NCI-H1436 treated with DMSO at 0.1 percent for 48 hours (cell line): Measurements from ENCODE around the gene PCDHB9.
"Not testable (repeated sequence)": the region's sequence is repeated elsewhere in the genome, so short reads cannot be mapped to it uniquely, and the experiment has no call there.

Experiments used
- DNase-seq: peaks from one replicate; lab custom pipeline; 2025; lab: John Stamatoyannopoulos, UW

PCDHB9 gene

GRCh38 chr5:141186897-141187512 lies at the start of gene PCDHB9:
Gene PCDHB9, plus strand, starts transcription at chr5:141187161. Its CDS starts 158 bp downstream, at chr5:141187319.
- no peak for DNase-seq

GRCh38 chr5:141137346-141137745 lies 49.6 kb upstream of the PCDHB9 start:
- not testable (repeated sequence) for DNase-seq

DNA sequence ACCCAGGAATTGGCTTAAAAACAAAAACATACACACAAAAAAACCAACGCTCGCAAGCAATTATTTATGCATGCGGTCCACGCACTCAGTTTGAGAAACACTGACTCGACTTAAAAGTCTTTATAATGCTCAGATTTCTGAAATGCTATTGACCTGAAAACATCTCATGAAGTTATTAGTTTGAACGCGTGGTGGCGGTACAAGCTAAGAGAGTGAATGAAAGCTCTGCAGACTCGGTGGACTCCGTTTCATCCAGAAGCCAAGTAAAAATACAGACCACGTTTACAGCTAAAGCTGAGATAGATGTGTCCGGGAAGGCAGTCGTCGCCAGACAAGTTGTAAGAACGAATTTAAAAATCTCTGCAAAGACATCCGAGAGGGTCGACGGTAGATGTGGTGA lies 37.1 kb upstream of the PCDHB9 start, which contains the start of gene PCDHB6:
TSS of gene PCDHB6 (plus strand) at position 246 of the 400 bp plus-strand sequence. CDS start 201 bp downstream, outside the sequence.
- DNase-seq: no peak

GRCh38 chr5:141150224-141150992 lies 36.6 kb upstream of the PCDHB9 start:
- DNase-seq: no peak

DNA sequence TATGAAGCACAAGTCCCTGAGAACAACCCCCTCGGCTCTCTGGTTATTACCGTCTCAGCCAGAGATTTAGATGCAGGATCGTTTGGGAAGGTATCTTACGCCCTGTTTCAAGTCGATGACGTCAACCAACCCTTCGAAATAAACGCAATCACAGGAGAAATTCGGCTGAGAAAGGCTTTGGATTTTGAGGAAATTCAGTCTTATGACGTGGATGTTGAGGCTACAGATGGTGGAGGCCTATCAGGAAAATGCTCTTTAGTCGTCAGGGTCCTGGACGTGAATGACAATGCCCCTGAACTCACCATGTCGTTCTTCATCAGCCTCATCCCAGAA lies 36.0 kb upstream of the PCDHB9 start:
- DNase-seq: no peak

GRCh38 chr5:141151632-141152031 lies 35.3 kb upstream of the PCDHB9 start:
- DNase-seq: not testable (repeated sequence)

- not testable (repeated sequence) for DNase-seq
Measured at GRCh38 chr5:141152096-141152495, 34.9 kb upstream of the PCDHB9 start.

GRCh38 chr5:141155540-141156374 lies 31.2 kb upstream of the PCDHB9 start:
- no peak for DNase-seq

GRCh38 chr5:141157356-141157755 lies 29.6 kb upstream of the PCDHB9 start:
- DNase-seq: not testable (repeated sequence)

GRCh38 chr5:141157901-141158300 lies 29.1 kb upstream of the PCDHB9 start:
- DNase-seq: not testable (repeated sequence)

- no peak for DNase-seq
Measured at GRCh38 chr5:141172381-141173204, 14.4 kb upstream of the PCDHB9 start, which contains the start of gene PCDHB7. Gene PCDHB7, plus strand, starts transcription at chr5:141172644. Its CDS starts 192 bp downstream, at chr5:141172836.

- DNase-seq: not testable (repeated sequence)
Measured at GRCh38 chr5:141174291-141175104, 12.5 kb upstream of the PCDHB9 start.

- DNase-seq: no peak
Measured at GRCh38 chr5:141175933-141176332, 11.0 kb upstream of the PCDHB9 start.

DNA sequence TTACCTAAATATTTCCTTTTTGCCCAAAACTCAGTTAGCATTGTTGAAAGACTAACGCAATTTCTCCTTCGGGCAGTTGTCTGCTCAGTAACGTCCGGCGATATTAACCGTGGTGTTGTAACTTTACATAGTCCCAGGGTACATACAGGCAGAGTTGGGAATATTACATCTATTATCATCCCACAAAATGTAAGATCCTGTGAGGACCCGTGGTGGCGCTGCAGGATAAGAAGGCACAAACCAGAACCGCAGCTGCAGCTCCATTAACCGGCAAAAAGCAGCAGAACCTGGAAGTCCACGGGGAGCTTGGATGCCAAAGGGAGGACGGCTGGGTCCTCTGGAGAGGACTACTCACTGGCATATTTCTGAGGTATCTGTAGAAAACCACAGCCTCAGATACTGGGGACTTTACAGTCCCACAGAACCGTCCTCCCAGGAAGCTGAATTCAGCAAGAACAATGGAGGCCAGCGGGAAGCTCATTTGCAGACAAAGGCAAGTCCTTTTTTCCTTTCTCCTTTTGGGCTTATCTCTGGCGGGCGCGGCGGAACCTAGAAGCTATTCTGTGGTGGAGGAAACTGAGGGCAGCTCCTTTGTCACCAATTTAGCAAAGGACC lies 9.3 kb upstream of the PCDHB9 start, which contains the start of gene PCDHB8:
TSS of gene PCDHB8 (plus strand) at position 214 of the 615 bp plus-strand sequence. CDS start at position 459, 245 bp downstream.
- DNase-seq: peak; percentile 36

DNA sequence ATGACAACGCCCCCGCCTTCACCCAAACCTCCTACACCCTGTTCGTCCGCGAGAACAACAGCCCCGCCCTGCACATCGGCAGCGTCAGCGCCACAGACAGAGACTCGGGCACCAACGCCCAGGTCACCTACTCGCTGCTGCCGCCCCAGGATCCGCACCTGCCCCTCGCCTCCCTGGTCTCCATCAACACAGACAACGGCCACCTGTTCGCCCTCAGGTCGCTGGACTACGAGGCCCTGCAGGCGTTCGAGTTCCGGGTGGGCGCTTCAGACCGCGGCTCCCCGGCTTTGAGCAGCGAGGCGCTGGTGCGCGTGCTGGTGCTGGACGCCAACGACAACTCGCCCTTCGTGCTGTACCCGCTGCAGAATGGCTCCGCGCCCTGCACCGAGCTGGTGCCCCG lies 7.6 kb upstream of the PCDHB9 start:
- DNase-seq: not testable (repeated sequence)

DNA sequence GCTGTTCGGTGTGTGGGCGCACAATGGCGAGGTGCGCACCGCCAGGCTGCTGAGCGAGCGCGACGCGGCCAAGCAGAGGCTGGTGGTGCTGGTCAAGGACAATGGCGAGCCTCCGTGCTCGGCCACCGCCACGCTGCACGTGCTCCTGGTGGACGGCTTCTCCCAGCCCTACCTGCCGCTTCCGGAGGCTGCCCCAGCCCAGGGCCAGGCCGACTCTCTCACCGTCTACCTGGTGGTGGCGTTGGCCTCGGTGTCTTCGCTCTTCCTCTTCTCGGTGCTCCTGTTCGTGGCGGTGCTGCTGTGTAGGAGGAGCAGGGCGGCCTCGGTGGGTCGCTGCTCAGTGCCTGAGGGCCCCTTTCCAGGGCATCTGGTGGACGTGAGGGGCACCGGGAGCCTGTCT lies 7.1 kb upstream of the PCDHB9 start:
- DNase-seq: not testable (repeated sequence)

- no peak for DNase-seq
Measured at GRCh38 chr5:141180313-141180712, 6.6 kb upstream of the PCDHB9 start.

DNA sequence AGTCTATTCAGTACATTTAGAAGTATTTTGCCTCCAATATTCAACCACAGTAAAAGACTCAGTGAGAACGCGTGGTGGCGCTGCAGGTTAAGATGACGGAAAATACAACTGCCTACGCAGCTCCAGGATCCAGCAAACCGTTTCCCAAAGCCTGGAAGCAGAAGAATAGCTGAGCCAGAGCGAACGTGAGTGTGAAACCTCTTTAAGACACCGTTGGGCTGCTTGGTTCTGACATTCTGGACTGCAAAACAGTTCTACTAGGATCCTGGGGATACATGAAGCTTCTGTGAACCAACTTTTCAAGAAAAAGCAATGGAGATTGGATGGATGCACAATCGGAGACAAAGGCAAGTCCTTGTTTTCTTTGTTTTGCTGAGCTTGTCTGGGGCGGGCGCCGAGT lies 4.7 kb upstream of the PCDHB9 start, which contains the start of gene PCDHB16:
TSS of gene PCDHB16 (plus strand) at position 140 of the 400 bp plus-strand sequence. CDS start at position 313, 173 bp downstream.
- no peak for DNase-seq

DNA sequence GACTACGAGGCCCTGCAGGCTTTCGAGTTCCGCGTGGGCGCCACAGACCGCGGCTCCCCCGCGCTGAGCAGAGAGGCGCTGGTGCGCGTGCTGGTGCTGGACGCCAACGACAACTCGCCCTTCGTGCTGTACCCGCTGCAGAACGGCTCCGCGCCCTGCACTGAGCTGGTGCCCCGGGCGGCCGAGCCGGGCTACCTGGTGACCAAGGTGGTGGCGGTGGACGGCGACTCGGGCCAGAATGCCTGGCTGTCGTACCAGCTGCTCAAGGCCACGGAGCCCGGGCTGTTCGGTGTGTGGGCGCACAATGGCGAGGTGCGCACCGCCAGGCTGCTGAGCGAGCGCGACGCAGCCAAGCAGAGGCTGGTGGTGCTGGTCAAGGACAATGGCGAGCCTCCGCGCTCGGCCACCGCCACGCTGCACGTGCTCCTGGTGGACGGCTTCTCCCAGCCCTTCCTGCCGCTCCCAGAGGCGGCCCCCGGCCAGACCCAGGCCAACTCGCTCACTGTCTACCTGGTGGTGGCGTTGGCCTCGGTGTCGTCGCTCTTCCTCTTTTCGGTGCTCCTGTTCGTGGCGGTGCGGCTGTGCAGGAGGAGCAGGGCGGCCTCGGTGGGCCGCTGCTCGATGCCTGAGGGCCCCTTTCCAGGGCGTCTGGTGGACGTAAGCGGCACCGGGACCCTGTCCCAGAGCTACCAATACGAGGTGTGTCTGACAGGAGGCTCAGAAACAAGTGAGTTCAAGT lies 2.7 kb upstream of the PCDHB9 start:
- not testable (repeated sequence) for DNase-seq
